DOHH2 (cell line): Measurements from ENCODE around the gene SIRT5.

Source experiments
- H3F3A ChIP-seq: fragments of 200-600 bp; sonication (generic), shearing (Covaris generic); 2 replicates; pipeline ENCODE4 v1.6.0; 2016; ENCODE audit warnings: antibody characterized with exemption, mild to moderate bottlenecking; ENCODE audit not compliant: control insufficient read depth, insufficient read depth
- H3K27ac ChIP-seq: fragments of 200-600 bp; sonication (generic); 2 replicates; pipeline ENCODE4 v1.5.1; 2014; ENCODE audit warnings: low read depth, mild to moderate bottlenecking, low read length, moderate library complexity
- H3K27me3 ChIP-seq: fragments of 200-600 bp; sonication (generic); 2 replicates; pipeline ENCODE4 v1.6.1; 2014; ENCODE audit warnings: mild to moderate bottlenecking, low read length, mixed read lengths; ENCODE audit not compliant: control insufficient read depth
- H3K36me3 ChIP-seq: fragments of 200-600 bp; sonication (generic); 2 replicates; pipeline ENCODE4 v1.6.1; 2014; ENCODE audit warnings: mild to moderate bottlenecking, low read length, moderate library complexity, mixed read lengths; ENCODE audit not compliant: control insufficient read depth
- H3K4me1 ChIP-seq: fragments of 200-600 bp; sonication (generic); 2 replicates; pipeline ENCODE4 v1.6.1; 2014; ENCODE audit warnings: mild to moderate bottlenecking, low read length, mixed read lengths; ENCODE audit not compliant: control insufficient read depth
- H3K4me2 ChIP-seq: fragments of 200-600 bp; sonication (generic); 2 replicates; pipeline ENCODE4 v1.6.0; 2014; ENCODE audit warnings: mild to moderate bottlenecking, low read length, moderate library complexity
- H3K4me3 ChIP-seq: fragments of 200-600 bp; sonication (generic); 2 replicates; pipeline ENCODE4 v1.5.1; 2014; ENCODE audit warnings: mild to moderate bottlenecking, low read length, mixed read lengths
- H3K79me2 ChIP-seq: fragments of 200-600 bp; sonication (generic); 2 replicates; pipeline ENCODE4 v1.6.1; 2014; ENCODE audit warnings: mild to moderate bottlenecking, low read length, mixed read lengths; ENCODE audit not compliant: control insufficient read depth
- H3K9me2 ChIP-seq: fragments of 200-600 bp; sonication (generic); replicated peaks from 2 replicates; pipeline ENCODE4 v1.6.1; 2014; ENCODE audit warnings: mild to moderate bottlenecking, low read length, mixed read lengths; ENCODE audit not compliant: control insufficient read depth
- H3K9me3 ChIP-seq: fragments of 200-600 bp; sonication (generic); 2 replicates; pipeline ENCODE4 v1.6.1; 2014; ENCODE audit warnings: antibody characterized with exemption, low read length, mixed read lengths; ENCODE audit not compliant: control insufficient read depth, insufficient read depth
- H4K20me1 ChIP-seq: fragments of 200-600 bp; sonication (generic); 2 replicates; pipeline ENCODE4 v1.6.0; 2014; ENCODE audit warnings: low read depth, mild to moderate bottlenecking, antibody characterized with exemption, low read length, moderate library complexity; ENCODE audit not compliant: control insufficient read depth, insufficient read depth
- EZH2phosphoT487 ChIP-seq: fragments of 200-600 bp; sonication (generic); IDR thresholded peaks from 2 replicates; pipeline ENCODE4 v1.6.1; 2017; ENCODE audit warnings: borderline replicate concordance, mild to moderate bottlenecking, antibody characterized with exemption, low read length, moderate library complexity, mixed read lengths
- TF ChIP-seq, protein P1 (sequence below): fragments of 200-600 bp; sonication (generic); IDR thresholded peaks from one replicate; pipeline ENCODE4 v1.5.1; 2014; ENCODE audit warnings: antibody characterized with exemption, mild to moderate bottlenecking, low read depth, low read length; ENCODE audit not compliant: poor library complexity, severe bottlenecking

Gene SIRT5

DNA sequence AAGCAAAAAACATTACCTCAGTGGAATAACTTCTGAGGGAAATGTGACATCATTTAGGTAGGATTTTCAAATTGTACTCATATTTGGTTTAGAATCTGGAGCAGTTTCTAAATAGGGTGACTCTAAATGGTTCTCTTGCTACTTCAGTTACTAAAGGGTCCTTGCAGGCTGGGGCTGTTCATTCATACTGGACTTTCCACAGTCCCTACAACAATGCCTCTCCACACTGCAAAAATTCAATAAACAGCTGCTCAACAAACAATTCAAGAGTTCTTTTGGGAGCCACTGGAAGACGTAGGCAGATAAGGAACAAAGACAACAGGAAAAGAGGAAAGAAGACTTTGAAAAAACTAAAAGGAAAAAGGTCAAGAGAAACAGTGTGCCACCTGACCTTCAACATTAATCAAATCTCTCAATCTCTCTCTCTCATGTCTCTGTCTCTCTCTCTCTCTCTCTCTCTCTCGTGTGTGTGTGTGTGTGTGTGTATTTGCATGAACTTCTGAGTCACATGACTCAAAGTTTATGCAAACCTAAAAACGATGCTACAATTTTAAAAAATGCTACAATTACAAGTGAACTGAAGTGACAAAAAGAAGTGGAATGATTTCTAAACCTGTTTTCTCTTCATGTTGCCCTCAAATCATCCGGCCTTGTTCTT lies 55.2 kb downstream of the SIRT5 start:
- H3K36me3 ChIP-seq = peaks cover 82% of the 10 kb centered on the region
- H3K27me3 ChIP-seq = no peaks in the 10 kb centered on the region
- H3K27ac ChIP-seq = no peak overlapping the region
- no peaks in the 10 kb centered on the region for H4K20me1 ChIP-seq
- H3K9me3 ChIP-seq = no peaks in the 10 kb centered on the region
- H3K79me2 ChIP-seq = peaks cover 4% of the 10 kb centered on the region
- TF ChIP-seq EZH2phosphoT487 = no peak
- TF ChIP-seq, protein P1, sequence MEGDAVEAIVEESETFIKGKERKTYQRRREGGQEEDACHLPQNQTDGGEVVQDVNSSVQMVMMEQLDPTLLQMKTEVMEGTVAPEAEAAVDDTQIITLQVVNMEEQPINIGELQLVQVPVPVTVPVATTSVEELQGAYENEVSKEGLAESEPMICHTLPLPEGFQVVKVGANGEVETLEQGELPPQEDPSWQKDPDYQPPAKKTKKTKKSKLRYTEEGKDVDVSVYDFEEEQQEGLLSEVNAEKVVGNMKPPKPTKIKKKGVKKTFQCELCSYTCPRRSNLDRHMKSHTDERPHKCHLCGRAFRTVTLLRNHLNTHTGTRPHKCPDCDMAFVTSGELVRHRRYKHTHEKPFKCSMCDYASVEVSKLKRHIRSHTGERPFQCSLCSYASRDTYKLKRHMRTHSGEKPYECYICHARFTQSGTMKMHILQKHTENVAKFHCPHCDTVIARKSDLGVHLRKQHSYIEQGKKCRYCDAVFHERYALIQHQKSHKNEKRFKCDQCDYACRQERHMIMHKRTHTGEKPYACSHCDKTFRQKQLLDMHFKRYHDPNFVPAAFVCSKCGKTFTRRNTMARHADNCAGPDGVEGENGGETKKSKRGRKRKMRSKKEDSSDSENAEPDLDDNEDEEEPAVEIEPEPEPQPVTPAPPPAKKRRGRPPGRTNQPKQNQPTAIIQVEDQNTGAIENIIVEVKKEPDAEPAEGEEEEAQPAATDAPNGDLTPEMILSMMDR = no peak
- H3K9me2 ChIP-seq = no peaks in the 10 kb centered on the region
- peaks cover 10% of the 10 kb centered on the region for H3K4me1 ChIP-seq
- no peak overlapping the region for H3K4me2 ChIP-seq
- peaks cover 7% of the 10 kb centered on the region for H3F3A ChIP-seq
- H3K4me3 ChIP-seq = no peak overlapping the region

DNA sequence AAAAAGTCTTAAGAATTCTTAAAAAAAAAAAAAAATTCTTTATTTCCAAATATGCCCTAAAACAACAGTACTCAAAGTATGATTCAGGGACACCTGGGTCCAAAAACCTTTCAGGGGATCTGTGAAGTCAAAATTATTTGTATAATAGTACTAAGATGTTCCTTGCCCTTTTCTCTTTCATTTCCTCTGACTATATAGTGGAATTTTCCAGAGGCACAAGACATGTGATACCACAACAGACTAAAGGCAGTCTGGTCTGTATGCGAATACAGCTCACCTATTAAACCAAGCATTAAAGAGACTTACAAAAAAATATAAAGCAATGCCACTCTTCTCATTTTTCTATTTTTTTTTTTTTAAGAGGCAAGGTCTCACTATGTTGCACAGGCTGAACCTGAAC lies 56.1 kb downstream of the SIRT5 start:
- H3K4me1 ChIP-seq = peaks cover 18% of the 10 kb centered on the region
- H3K9me3 ChIP-seq = no peaks in the 10 kb centered on the region

DNA sequence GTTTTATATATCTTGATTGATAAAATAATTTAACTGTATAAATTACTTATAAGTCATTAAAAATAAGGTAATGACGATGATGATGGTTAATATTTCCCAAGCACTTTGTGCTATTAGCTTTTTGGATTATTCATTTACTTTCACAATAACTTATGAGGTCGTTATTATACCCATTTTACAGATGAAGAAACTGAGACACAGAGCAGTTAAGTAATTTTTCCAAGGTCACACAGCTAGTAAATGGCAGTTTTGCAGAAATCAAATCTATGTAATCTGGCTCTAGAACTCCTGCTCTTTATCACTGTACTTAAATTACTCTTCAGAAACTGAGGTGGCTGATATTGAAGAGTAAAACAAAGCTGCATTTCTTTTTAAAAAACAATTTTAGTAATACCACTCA lies 58.9 kb downstream of the SIRT5 start:
- Histone ChIP-seq H3K36me3 (peaks cover 78% of the 10 kb centered on the region), H3F3A (peaks cover 12% of the 10 kb centered on the region; the same call in 1 of the 2 replicates), H3K4me1 (peaks cover 47% of the 10 kb centered on the region), H3K79me2 (peaks cover 17% of the 10 kb centered on the region), H3K4me2 (no peak overlapping the region), H3K27me3 (no peaks in the 10 kb centered on the region), H3K9me3 (no peaks in the 10 kb centered on the region), H4K20me1 (no peaks in the 10 kb centered on the region), H3K9me2 (no peaks in the 10 kb centered on the region), H3K27ac (no peak overlapping the region), H3K4me3 (no peak overlapping the region)
- TF ChIP-seq, protein P1 = no peak
- TF ChIP-seq EZH2phosphoT487 = no peak

More for the DNA sequence above, 56.1 kb downstream of the SIRT5 start:
- peaks cover 3% of the 10 kb centered on the region; the same call in 1 of the 2 replicates for H3F3A ChIP-seq
- H3K36me3 ChIP-seq = peaks cover 83% of the 10 kb centered on the region
- TF ChIP-seq, protein P1 = no peak
- TF ChIP-seq EZH2phosphoT487 = no peak
- no peak overlapping the region for H3K4me3 ChIP-seq
- no peaks in the 10 kb centered on the region for H3K27me3 ChIP-seq
- H3K79me2 ChIP-seq = peaks cover 13% of the 10 kb centered on the region
- no peaks in the 10 kb centered on the region for H3K9me2 ChIP-seq
- H4K20me1 ChIP-seq = no peaks in the 10 kb centered on the region
- no peak overlapping the region for H3K4me2 ChIP-seq
- H3K27ac ChIP-seq = no peak overlapping the region
